Liver (tissue), 9 donors: Measurements from ENCODE around the gene MOGAT2. TPM values are rescaled to one million over a fixed set of nuclear protein-coding genes. Genes with fewer than 3 reads are reported as not detected.

Experiments used
- DNase-seq: peaks from one replicate; pipeline ENCODE4 v3.0.0-alpha.2; 2017; ENCODE audit warnings: low spot score
- H3K27ac ChIP-seq, 2 donors: one replicate each; pipeline ENCODE4 v1.7.0; 2013; ENCODE audit warnings: inconsistent platforms in 2 of 2, low read length in 2 of 2, control low read depth in 1 of 2, low read depth in 1 of 2, mild to moderate bottlenecking in 1 of 2
- H3K27me3 ChIP-seq, 4 donors: one replicate each; pipeline versions ENCODE4 v1.6.1 to v1.7.0; 2013; ENCODE audit warnings: low read length in 3 of 4, inconsistent platforms in 1 of 4, mild to moderate bottlenecking in 1 of 4, moderate library complexity in 1 of 4; ENCODE audit not compliant: control insufficient read depth in 4 of 4, insufficient read depth in 4 of 4
- H3K36me3 ChIP-seq, 4 donors: one replicate each; pipeline versions ENCODE4 v1.6.1 to v1.7.0; 2013; ENCODE audit warnings: low read length in 3 of 4, mild to moderate bottlenecking in 3 of 4, low read depth in 1 of 4, moderate library complexity in 1 of 4; ENCODE audit not compliant: control insufficient read depth in 4 of 4, insufficient read depth in 3 of 4
- H3K4me1 ChIP-seq, 4 donors: one replicate each; pipeline versions ENCODE4 v1.6.1 to v1.7.0; 2013; ENCODE audit warnings: low read length in 3 of 4, mild to moderate bottlenecking in 3 of 4, moderate library complexity in 1 of 4; ENCODE audit not compliant: control insufficient read depth in 4 of 4, insufficient read depth in 4 of 4
- H3K4me3 ChIP-seq, 3 donors: one replicate each; pipeline versions ENCODE4 v1.6.1 to v1.7.0; 2013; ENCODE audit warnings: low read length in 3 of 3, control low read depth in 1 of 3, low read depth in 1 of 3, mild to moderate bottlenecking in 1 of 3
- H3K9ac ChIP-seq, 2 donors: one replicate each; pipeline ENCODE4 v1.7.0; 2013; ENCODE audit warnings: low read length in 2 of 2, mild to moderate bottlenecking in 2 of 2, moderate library complexity in 2 of 2, control low read depth in 1 of 2, low read depth in 1 of 2
- H3K9me3 ChIP-seq, 4 donors: one replicate each; pipeline versions ENCODE4 v1.6.1 to v1.7.0; 2013; ENCODE audit warnings: low read length in 3 of 4; ENCODE audit not compliant: control insufficient read depth in 4 of 4
- EGR1 ChIP-seq, 2 donors: IDR thresholded peaks; 2 replicates each; pipeline ENCODE4 v1.6.1; 2016 to 2018; ENCODE audit warnings: antibody characterized with exemption in 2 of 2, low read depth in 2 of 2
- FOXA1 ChIP-seq: IDR thresholded peaks from 2 replicates; pipeline ENCODE4 v1.6.1; 2016; ENCODE audit warnings: antibody characterized with exemption
- FOXA2 ChIP-seq: IDR thresholded peaks from 2 replicates; pipeline ENCODE4 v1.6.1; 2016; ENCODE audit warnings: antibody characterized with exemption
- GABPA ChIP-seq, 2 donors: IDR thresholded peaks in 1 of 2; conservative IDR thresholded peaks in 1 of 2; 2 replicates each; pipeline ENCODE4 v1.6.1; 2016; ENCODE audit warnings: antibody characterized with exemption in 2 of 2, mild to moderate bottlenecking in 1 of 2, moderate library complexity in 1 of 2
- HNF4A ChIP-seq, 2 donors: conservative IDR thresholded peaks; 2 replicates each; pipeline ENCODE4 v1.6.1; 2016; ENCODE audit warnings: antibody characterized with exemption in 2 of 2, mild to moderate bottlenecking in 2 of 2
- HNF4G ChIP-seq: IDR thresholded peaks from 2 replicates; pipeline ENCODE4 v1.6.1; 2016; ENCODE audit warnings: antibody characterized with exemption
- NR2F2 ChIP-seq: IDR thresholded peaks from 2 replicates; pipeline ENCODE4 v1.6.1; 2016; ENCODE audit warnings: antibody characterized with exemption
- RAD21 ChIP-seq, 2 donors: IDR thresholded peaks; 2 replicates each; pipeline ENCODE4 v1.6.1; 2016; ENCODE audit warnings: antibody characterized with exemption in 2 of 2, mild to moderate bottlenecking in 2 of 2
- RXRA ChIP-seq, 2 donors: IDR thresholded peaks; 2 replicates each; pipeline ENCODE4 v1.6.1; 2017 to 2018; ENCODE audit warnings: antibody characterized with exemption in 2 of 2, mild to moderate bottlenecking in 1 of 2
- SP1 ChIP-seq: IDR thresholded peaks from 2 replicates; pipeline ENCODE4 v1.6.1; 2018; ENCODE audit warnings: antibody characterized with exemption, mild to moderate bottlenecking
- TAF1 ChIP-seq: conservative IDR thresholded peaks from 2 replicates; pipeline ENCODE4 v1.6.1; 2016; ENCODE audit warnings: antibody characterized with exemption, mild to moderate bottlenecking
- YY1 ChIP-seq: IDR thresholded peaks from 2 replicates; pipeline ENCODE4 v1.6.1; 2016; ENCODE audit warnings: antibody characterized with exemption, mild to moderate bottlenecking
- WGBS: extraction: QIAGEN DNeasy Blood & Tissue Kit; methylation state at CpG from one replicate; pipeline ENCODE4 v1.1.7; 2013; 5-methylcytosine and 5-hydroxymethylcytosine counted together
- polyA plus RNA-seq, 2 donors: library from polyadenylated mRNA; stranded (reverse) in 1 of 2; unstranded in 1 of 2; fragments of 200-250 nt in 1 of 2; fragments of >200 nt in 1 of 2; fragmentation: Nextera tagmentation in 1 of 2; extraction: Ambion mirVana in 1 of 2; gene quantifications; one replicate each; pipeline versions ENCODE4 v1.2.1 to v1.2.3, GENCODE V29; 2013 to 2015
- total RNA-seq, 2 donors: library from RNA; depleted of rRNA; stranded (reverse); fragments of >200 nt; gene quantifications; one replicate each; pipeline ENCODE4 v1.2.3, GENCODE V29; 2014
- TF ChIP-seq, protein P1 (sequence below): IDR thresholded peaks from 2 replicates; pipeline ENCODE4 v1.6.1; 2016; ENCODE audit warnings: antibody characterized with exemption
- TF ChIP-seq, protein P2 (sequence below): IDR thresholded peaks from 2 replicates; pipeline ENCODE4 v1.6.1; 2016; ENCODE audit warnings: antibody characterized with exemption, mild to moderate bottlenecking
- TF ChIP-seq, protein P3 (sequence below): IDR thresholded peaks from 2 replicates; pipeline ENCODE4 v1.6.1; 2016; ENCODE audit warnings: antibody characterized with exemption
- TF ChIP-seq, protein P4 (sequence below): fragments of 150-350 bp; IDR thresholded peaks from 2 replicates; pipeline ENCODE4 v1.5.1; 2017; ENCODE audit warnings: improper control_type of control experiment, low read depth, low read length; ENCODE audit not compliant: missing input control
- TF ChIP-seq, protein P5 (sequence below): IDR thresholded peaks from 2 replicates; pipeline ENCODE4 v1.6.1; 2016; ENCODE audit warnings: antibody characterized with exemption
- donor health status: healthy.
- donor health status: healthy.
- donor health status: healthy.
- donor health status: healthy.
- donor health status: healthy.

The MOGAT2 gene
- total and polyA plus RNA-seq, 4 donors = 1.0 to 92.4 (median 37.6) TPM

DNA sequence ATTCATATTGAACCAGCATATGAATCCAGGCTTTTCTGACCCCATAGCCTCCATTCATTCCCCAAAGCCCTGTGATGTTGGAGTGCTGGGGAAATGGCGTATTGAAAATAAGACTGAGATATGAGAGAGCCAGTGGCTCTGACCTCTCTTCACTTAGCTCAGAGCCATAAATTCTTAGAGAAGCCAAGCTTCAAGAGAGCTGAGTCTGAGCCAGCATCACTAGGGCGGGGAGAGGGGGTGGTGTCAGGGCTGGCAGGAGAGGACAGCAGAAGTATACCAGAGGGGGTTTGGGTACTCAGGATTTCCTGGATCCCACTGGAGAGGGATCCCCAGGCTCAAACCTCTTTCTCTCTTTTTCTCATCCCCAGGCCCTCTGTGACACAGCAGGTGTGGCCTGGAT lies 16.7 kb upstream of the MOGAT2 start:
- Histone ChIP-seq H3K36me3 (no peaks in the 10 kb centered on the region), H3K4me3 (no peak overlapping the region)
- DNase-seq = no peak

More for the DNA sequence above, 16.7 kb upstream of the MOGAT2 start:
- Histone ChIP-seq H3K9ac (no peak overlapping the region), H3K9me3 (no peaks in the 10 kb centered on the region), H3K27ac (no peak overlapping the region), H3K4me1 (peaks cover 0 to under 1% (median under 1%) of the 10 kb centered on the region in 4 donors), H3K27me3 (no peaks in the 10 kb centered on the region)
- WGBS = 89% methylated on average over 2 of the region's 2 CpGs
- TF ChIP-seq RXRA (IDR thresholded peaks at IDR 0.05) (no peak), GABPA (IDR thresholded peaks at IDR 0.05 in 1 of 2, conservative IDR thresholded peaks at IDR 0.05 in 1 of 2) (no peak), FOXA1 (no peak), FOXA2 (no peak), YY1 (no peak), NR2F2 (no peak), HNF4G (no peak), SP1 (no peak), RAD21 (IDR thresholded peaks at IDR 0.05) (no peak), HNF4A (conservative IDR thresholded peaks at IDR 0.05) (no peak), EGR1 (IDR thresholded peaks at IDR 0.05; ENCODE audit: low read depth in 2 of 2) (no peak), TAF1 (no peak)
- TF ChIP-seq, protein P1, sequence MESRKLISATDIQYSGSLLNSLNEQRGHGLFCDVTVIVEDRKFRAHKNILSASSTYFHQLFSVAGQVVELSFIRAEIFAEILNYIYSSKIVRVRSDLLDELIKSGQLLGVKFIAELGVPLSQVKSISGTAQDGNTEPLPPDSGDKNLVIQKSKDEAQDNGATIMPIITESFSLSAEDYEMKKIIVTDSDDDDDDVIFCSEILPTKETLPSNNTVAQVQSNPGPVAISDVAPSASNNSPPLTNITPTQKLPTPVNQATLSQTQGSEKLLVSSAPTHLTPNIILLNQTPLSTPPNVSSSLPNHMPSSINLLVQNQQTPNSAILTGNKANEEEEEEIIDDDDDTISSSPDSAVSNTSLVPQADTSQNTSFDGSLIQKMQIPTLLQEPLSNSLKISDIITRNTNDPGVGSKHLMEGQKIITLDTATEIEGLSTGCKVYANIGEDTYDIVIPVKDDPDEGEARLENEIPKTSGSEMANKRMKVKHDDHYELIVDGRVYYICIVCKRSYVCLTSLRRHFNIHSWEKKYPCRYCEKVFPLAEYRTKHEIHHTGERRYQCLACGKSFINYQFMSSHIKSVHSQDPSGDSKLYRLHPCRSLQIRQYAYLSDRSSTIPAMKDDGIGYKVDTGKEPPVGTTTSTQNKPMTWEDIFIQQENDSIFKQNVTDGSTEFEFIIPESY = no peak
- TF ChIP-seq, protein P2, sequence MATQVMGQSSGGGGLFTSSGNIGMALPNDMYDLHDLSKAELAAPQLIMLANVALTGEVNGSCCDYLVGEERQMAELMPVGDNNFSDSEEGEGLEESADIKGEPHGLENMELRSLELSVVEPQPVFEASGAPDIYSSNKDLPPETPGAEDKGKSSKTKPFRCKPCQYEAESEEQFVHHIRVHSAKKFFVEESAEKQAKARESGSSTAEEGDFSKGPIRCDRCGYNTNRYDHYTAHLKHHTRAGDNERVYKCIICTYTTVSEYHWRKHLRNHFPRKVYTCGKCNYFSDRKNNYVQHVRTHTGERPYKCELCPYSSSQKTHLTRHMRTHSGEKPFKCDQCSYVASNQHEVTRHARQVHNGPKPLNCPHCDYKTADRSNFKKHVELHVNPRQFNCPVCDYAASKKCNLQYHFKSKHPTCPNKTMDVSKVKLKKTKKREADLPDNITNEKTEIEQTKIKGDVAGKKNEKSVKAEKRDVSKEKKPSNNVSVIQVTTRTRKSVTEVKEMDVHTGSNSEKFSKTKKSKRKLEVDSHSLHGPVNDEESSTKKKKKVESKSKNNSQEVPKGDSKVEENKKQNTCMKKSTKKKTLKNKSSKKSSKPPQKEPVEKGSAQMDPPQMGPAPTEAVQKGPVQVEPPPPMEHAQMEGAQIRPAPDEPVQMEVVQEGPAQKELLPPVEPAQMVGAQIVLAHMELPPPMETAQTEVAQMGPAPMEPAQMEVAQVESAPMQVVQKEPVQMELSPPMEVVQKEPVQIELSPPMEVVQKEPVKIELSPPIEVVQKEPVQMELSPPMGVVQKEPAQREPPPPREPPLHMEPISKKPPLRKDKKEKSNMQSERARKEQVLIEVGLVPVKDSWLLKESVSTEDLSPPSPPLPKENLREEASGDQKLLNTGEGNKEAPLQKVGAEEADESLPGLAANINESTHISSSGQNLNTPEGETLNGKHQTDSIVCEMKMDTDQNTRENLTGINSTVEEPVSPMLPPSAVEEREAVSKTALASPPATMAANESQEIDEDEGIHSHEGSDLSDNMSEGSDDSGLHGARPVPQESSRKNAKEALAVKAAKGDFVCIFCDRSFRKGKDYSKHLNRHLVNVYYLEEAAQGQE = no peak
- TF ChIP-seq, protein P3, sequence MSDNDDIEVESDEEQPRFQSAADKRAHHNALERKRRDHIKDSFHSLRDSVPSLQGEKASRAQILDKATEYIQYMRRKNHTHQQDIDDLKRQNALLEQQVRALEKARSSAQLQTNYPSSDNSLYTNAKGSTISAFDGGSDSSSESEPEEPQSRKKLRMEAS = no peak
- TF ChIP-seq, protein P4, sequence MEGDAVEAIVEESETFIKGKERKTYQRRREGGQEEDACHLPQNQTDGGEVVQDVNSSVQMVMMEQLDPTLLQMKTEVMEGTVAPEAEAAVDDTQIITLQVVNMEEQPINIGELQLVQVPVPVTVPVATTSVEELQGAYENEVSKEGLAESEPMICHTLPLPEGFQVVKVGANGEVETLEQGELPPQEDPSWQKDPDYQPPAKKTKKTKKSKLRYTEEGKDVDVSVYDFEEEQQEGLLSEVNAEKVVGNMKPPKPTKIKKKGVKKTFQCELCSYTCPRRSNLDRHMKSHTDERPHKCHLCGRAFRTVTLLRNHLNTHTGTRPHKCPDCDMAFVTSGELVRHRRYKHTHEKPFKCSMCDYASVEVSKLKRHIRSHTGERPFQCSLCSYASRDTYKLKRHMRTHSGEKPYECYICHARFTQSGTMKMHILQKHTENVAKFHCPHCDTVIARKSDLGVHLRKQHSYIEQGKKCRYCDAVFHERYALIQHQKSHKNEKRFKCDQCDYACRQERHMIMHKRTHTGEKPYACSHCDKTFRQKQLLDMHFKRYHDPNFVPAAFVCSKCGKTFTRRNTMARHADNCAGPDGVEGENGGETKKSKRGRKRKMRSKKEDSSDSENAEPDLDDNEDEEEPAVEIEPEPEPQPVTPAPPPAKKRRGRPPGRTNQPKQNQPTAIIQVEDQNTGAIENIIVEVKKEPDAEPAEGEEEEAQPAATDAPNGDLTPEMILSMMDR = no peak
- TF ChIP-seq, protein P5, sequence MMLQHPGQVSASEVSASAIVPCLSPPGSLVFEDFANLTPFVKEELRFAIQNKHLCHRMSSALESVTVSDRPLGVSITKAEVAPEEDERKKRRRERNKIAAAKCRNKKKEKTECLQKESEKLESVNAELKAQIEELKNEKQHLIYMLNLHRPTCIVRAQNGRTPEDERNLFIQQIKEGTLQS = no peak
